ENCODE data around the gene QRICH1. TPM values are rescaled to one million over a fixed set of nuclear protein-coding genes. Genes with fewer than 3 reads are reported as not detected.
A peak's percentile ranks its signal among the peaks of the same experiment; 100 is the strongest.

QRICH1 gene
- total RNA-seq, 6 experiments from 2014 or later = 21.9 to 35.7 (median 31.7) TPM

DNA sequence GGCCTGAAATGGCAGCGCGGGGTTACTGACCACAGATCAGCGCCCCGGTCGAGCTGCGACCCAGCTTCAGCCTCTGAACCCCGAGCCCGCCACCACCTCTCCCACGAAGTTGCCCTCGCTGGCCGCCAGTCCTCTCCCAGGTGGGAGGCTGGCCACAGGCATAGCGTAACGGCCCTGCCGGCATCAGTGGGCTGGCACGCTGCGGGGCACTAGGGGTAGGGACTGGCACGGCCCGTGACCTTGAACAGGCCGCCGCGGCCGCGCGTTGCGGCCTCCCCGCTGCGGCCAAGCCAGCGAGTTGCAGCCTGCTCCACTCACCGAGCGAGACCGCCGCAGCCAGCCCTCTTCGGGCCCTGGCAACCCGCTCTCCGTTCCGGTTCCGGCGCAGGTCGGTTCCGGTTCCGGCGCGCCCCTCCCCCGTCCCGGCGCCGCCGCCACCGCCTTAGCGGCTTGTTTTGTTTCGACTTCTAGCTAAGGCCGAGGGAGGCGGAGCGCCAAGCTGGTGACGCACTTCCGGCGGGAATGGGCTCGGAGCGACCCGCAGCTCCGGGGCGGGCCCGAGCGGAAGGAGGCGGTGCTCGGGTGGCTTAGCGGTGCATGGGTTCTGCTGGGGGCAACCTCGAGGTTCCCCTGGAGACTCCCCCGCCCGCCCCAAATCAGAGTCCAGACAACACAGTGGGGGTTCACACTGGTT is 26.7 kb upstream of the QRICH1 start, which contains the start of gene USP19:
Gene USP19 (minus strand): TSS at position 386 of the 694 bp plus-strand sequence. CDS start 1,678 bp downstream, outside the sequence.
- H3K4me3 ChIP-seq = peak within 1 kb of the TSS; percentile 85 to 96 (median 95)
- peak; percentile 91 to 97 (median 95) for ATAC-seq
- 5% methylated on average over 10 of the region's 70 CpGs for WGBS (ENCODE audit: insufficient coverage, low coverage, low lambda C conversion rate, missing lambda C conversion rate)
- H3K27me3 ChIP-seq = no peaks in the 10 kb centered on the region
- intact Hi-C loops (cut with DNase I) = no loop called here
- peak within 1 kb of the TSS; percentile 75 to 79 (median 78) for H3K27ac ChIP-seq
- DNase-seq = peak; percentile 95 to 97 (median 97)
- peaks cover 10 to 58% (median 27%) of the 10 kb centered on the region in 4 donors for H3K36me3 ChIP-seq
- peaks cover 0 to 11% (median 6%) of the 10 kb centered on the region in 4 donors for H3K4me1 ChIP-seq
- H3K9me3 ChIP-seq = no peaks in the 10 kb centered on the region
- peak; percentile 80 for TF ChIP-seq POLR2A (IDR thresholded peaks at IDR 0.05)
- TF ChIP-seq, protein P1, sequence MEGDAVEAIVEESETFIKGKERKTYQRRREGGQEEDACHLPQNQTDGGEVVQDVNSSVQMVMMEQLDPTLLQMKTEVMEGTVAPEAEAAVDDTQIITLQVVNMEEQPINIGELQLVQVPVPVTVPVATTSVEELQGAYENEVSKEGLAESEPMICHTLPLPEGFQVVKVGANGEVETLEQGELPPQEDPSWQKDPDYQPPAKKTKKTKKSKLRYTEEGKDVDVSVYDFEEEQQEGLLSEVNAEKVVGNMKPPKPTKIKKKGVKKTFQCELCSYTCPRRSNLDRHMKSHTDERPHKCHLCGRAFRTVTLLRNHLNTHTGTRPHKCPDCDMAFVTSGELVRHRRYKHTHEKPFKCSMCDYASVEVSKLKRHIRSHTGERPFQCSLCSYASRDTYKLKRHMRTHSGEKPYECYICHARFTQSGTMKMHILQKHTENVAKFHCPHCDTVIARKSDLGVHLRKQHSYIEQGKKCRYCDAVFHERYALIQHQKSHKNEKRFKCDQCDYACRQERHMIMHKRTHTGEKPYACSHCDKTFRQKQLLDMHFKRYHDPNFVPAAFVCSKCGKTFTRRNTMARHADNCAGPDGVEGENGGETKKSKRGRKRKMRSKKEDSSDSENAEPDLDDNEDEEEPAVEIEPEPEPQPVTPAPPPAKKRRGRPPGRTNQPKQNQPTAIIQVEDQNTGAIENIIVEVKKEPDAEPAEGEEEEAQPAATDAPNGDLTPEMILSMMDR (IDR thresholded peaks at IDR 0.05) = no peak

GRCh38 chr3:49120096-49120437 is 26.2 kb upstream of the QRICH1 start:
- Histone ChIP-seq H3K4me1 (peaks cover 0 to 11% (median 6%) of the 10 kb centered on the region in 4 donors), H3K4me3 (peak overlapping the region; percentile 85 to 96 (median 95)), H3K27me3 (no peaks in the 10 kb centered on the region), H3K27ac (peak overlapping the region; percentile 75 to 79 (median 78)), H3K9me3 (no peaks in the 10 kb centered on the region), H3K36me3 (peaks cover 13 to 61% (median 31%) of the 10 kb centered on the region in 4 donors)
- DNase-seq = no peak
- intact Hi-C loops (cut with DNase I) = no loop called here
- ATAC-seq = no peak
- no CpG with 5 or more reads among the region's 9 CpGs for WGBS (ENCODE audit: insufficient coverage, low coverage, low lambda C conversion rate, missing lambda C conversion rate)
- TF ChIP-seq POLR2A (IDR thresholded peaks at IDR 0.05) = no peak
- TF ChIP-seq, protein P1 (IDR thresholded peaks at IDR 0.05) = no peak

DNA sequence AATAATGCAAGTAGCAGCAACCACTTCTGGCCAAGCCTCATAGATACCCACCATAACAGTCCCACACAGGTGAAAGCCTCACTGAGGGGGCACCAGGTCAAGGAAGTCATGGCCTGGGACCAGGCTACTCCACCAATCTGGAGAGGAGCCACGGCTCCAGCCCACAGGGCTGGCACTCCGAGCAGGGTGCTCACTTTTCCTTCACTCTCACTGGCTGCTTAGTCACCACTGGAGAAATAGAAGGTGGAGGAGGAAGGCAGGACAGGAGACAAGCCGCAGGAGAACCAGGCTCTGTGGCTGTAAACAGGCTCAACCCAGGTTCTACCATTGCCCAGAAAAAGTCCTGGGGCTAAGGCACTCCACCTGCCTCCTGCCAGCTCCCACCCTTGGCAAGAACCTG is 25.6 kb upstream of the QRICH1 start:
- H3K9me3 ChIP-seq = no peaks in the 10 kb centered on the region
- no peak for TF ChIP-seq POLR2A (IDR thresholded peaks at IDR 0.05)
- TF ChIP-seq, protein P1 (IDR thresholded peaks at IDR 0.05) = no peak
- intact Hi-C loops (cut with DNase I) = no loop called here
- ATAC-seq = no peak
- no CpG with 5 or more reads among the region's 3 CpGs for WGBS (ENCODE audit: insufficient coverage, low coverage, low lambda C conversion rate, missing lambda C conversion rate)
- no peaks in the 10 kb centered on the region for H3K27me3 ChIP-seq
- H3K27ac ChIP-seq = peak overlapping the region in 1 of 3 donors; percentile 78
- peak overlapping the region in 1 of 3 donors; percentile 95 for H3K4me3 ChIP-seq
- H3K4me1 ChIP-seq = peaks cover 0 to 11% (median 6%) of the 10 kb centered on the region in 4 donors
- no peak for DNase-seq
- H3K36me3 ChIP-seq = peaks cover 14 to 61% (median 31%) of the 10 kb centered on the region in 4 donors

DNA sequence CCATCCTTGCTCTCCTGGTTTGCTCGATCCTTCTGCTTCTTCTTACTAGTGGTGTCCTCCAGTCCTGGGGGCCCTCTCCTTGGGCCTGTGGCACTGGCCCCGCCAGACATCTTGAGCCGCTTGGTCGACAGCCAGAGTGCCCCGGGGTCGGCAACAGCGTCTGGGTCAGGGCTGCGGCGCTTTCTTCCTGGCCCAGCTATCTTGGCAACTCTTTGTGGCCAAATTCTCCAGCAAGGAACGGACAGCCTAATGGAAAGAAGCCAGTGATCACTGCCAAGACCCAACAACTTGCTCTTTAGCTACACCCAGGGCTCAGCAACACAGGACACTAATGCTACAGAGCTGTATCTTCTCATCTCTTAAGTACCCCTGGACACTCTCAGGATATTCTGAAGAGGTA is 25.2 kb upstream of the QRICH1 start:
- H3K4me3 ChIP-seq = no peak overlapping the region
- no peak for ATAC-seq
- peaks cover 15 to 61% (median 32%) of the 10 kb centered on the region in 4 donors for H3K36me3 ChIP-seq
- H3K27ac ChIP-seq = no peak overlapping the region
- no peaks in the 10 kb centered on the region for H3K27me3 ChIP-seq
- TF ChIP-seq, protein P1 (IDR thresholded peaks at IDR 0.05) = no peak
- no peak for TF ChIP-seq POLR2A (IDR thresholded peaks at IDR 0.05)
- H3K9me3 ChIP-seq = no peaks in the 10 kb centered on the region
- no peak for DNase-seq
- peaks cover 0 to 11% (median 6%) of the 10 kb centered on the region in 4 donors for H3K4me1 ChIP-seq
- WGBS (ENCODE audit: insufficient coverage, low coverage, low lambda C conversion rate, missing lambda C conversion rate) = 54% methylated on average over 2 of the region's 10 CpGs
- intact Hi-C loops (cut with DNase I) = no loop called here
